Panc1 (cell line): ENCODE measurements around the gene SH2D2A. TPM values are rescaled to one million over a fixed set of nuclear protein-coding genes. Genes with fewer than 3 reads are reported as not detected.

Experiments used
- ATAC-seq: fragments of 200-7000 bp; cut with Tn5 transposase; 2 replicates; pipeline ENCODE4 v1.9.1; 2020; ENCODE audit warnings: mild to moderate bottlenecking, moderate library complexity
- BruUV-seq: library from RNA; stranded (reverse); fragments of 400-500 nt; replicated peaks from 2 replicates; lab custom pipeline; 2021; lab: Mats Ljungman, UMichigan
- CTCF ChIA-PET: fragments of 300-600 bp; sonication (Branson Sonifier 250); formaldehyde crosslinking; loops from one replicate; lab custom pipeline; 2022; ENCODE audit warnings: antibody characterized with exemption; lab: Charles Lee
- POLR2A ChIA-PET: fragments of 300-600 bp; sonication (Branson Sonifier 250); formaldehyde crosslinking; loops from one replicate; lab custom pipeline; 2022; ENCODE audit warnings: antibody characterized with exemption; lab: Charles Lee
- DNase-seq: peaks from one replicate; pipeline ENCODE4 v3.0.0-alpha.2; 2010; ENCODE audit warnings: low read depth, low spot score
- H3K27ac ChIP-seq: 2 replicates; pipeline ENCODE4 v1.5.1; 2011; ENCODE audit warnings: mild to moderate bottlenecking, low read length, inconsistent platforms
- H3K27me3 ChIP-seq: fragments of 200-500 bp; sonication (Bioruptor generic); 2 replicates; pipeline ENCODE4 v1.6.0; 2014; ENCODE audit warnings: low read length, inconsistent platforms; ENCODE audit not compliant: control insufficient read depth, insufficient read depth
- H3K36me3 ChIP-seq: fragments of 200-500 bp; sonication (Bioruptor generic); 2 replicates; pipeline ENCODE4 v1.5.1; 2014; ENCODE audit warnings: inconsistent platforms, mild to moderate bottlenecking, low read length, moderate library complexity; ENCODE audit not compliant: control insufficient read depth, insufficient read depth
- H3K4me1 ChIP-seq: 2 replicates; pipeline ENCODE4 v1.5.1; 2011; ENCODE audit warnings: inconsistent platforms, mild to moderate bottlenecking, low read length, moderate library complexity; ENCODE audit not compliant: control insufficient read depth, insufficient read depth
- H3K4me3 ChIP-seq, 2 experiments: 2 replicates each; pipeline ENCODE4 v1.5.1; 2011 to 2012; ENCODE audit warnings: low read depth in 2 of 2, low read length in 2 of 2, mild to moderate bottlenecking in 2 of 2, inconsistent platforms in 1 of 2, moderate library complexity in 1 of 2
- H3K9me3 ChIP-seq: fragments of 200-500 bp; sonication (Bioruptor generic); 2 replicates; pipeline ENCODE4 v1.5.1; 2014; ENCODE audit warnings: low read depth, mild to moderate bottlenecking, inconsistent platforms, low read length, moderate library complexity; ENCODE audit not compliant: control insufficient read depth, insufficient read depth
- CTCF ChIP-seq: fragments of 450-650 bp; IDR thresholded peaks from 2 replicates; pipeline ENCODE4 v1.5.1; 2017; ENCODE audit warnings: mild to moderate bottlenecking
- POLR2AphosphoS5 ChIP-seq: IDR thresholded peaks from 2 replicates; pipeline ENCODE4 v1.6.1; 2012; ENCODE audit warnings: mild to moderate bottlenecking, low read depth, low read length, moderate library complexity
- REST ChIP-seq, 2 experiments: IDR thresholded peaks; 2 replicates each; pipeline ENCODE4 v1.6.1; 2011 to 2012; ENCODE audit warnings: low read depth in 2 of 2, control low read depth in 1 of 2, low read length in 1 of 2, mild to moderate bottlenecking in 1 of 2, moderate library complexity in 1 of 2; ENCODE audit not compliant: insufficient read depth in 1 of 2
- SIN3A ChIP-seq: IDR thresholded peaks from 2 replicates; pipeline ENCODE4 v1.6.1; 2012; ENCODE audit warnings: low read depth, mild to moderate bottlenecking, low read length, moderate library complexity, borderline replicate concordance; ENCODE audit not compliant: insufficient read depth
- TCF7L2 ChIP-seq: IDR thresholded peaks from 2 replicates; pipeline ENCODE4 v1.6.1; 2011; ENCODE audit warnings: mild to moderate bottlenecking, low read depth, low read length, inconsistent platforms
- in situ Hi-C: cut with HindIII; loops from 2 replicates; pipeline ENCODE4 v1.10.0; 2016; ENCODE audit warnings: low sequenced_read_pairs, low pct_unique_long_range_greater_than_20kb
- intact Hi-C: fragments of 100-400 bp; cut with micrococcal nuclease; formaldehyde crosslinking; loops from one replicate; pipeline ENCODE4 v1.10.0; 2022; ENCODE audit not compliant: unreplicated experiment
- total RNA-seq: library from RNA; stranded (reverse); gene quantifications from one replicate; pipeline ENCODE4 v1.2.1, GENCODE V29; 2021; ENCODE audit not compliant: unreplicated experiment

The SH2D2A gene
- total RNA-seq, 1 experiment from 2014 or later: 0.69 TPM

- no TSS peak for BruUV-seq
- intact Hi-C loops (no loop called here), in situ Hi-C loops (no loop called here)
- Histone ChIP-seq H3K4me1 (peaks cover 5% of the 10 kb centered on the region; the same call in 1 of the 2 replicates), H3K9me3 (no peaks in the 10 kb centered on the region), H3K4me3 (peak overlapping the region; percentile 30 to 52), H3K27ac (peak overlapping the region; percentile 52; the same call in 1 of the 2 replicates), H3K36me3 (no peaks in the 10 kb centered on the region), H3K27me3 (no peaks in the 10 kb centered on the region)
- ChIA-PET POLR2A (interaction anchor here (0.6 kb wide), 1 partner anchor 23 kb away, joined by 6 read pairs; no protein-coding TSS in a partner anchor), CTCF (interaction anchor here (0.7 kb wide), 1 partner anchor 226 kb away, joined by 3 read pairs; no protein-coding TSS in a partner anchor)
- ATAC-seq (no peak), DNase-seq (no peak)
- TF ChIP-seq POLR2AphosphoS5 (no peak), SIN3A (no peak), CTCF (no peak), REST (IDR thresholded peaks at IDR 0.05; ENCODE audit: insufficient read depth in 1 of 2, low read depth in 2 of 2, low read length in 1 of 2) (no peak), TCF7L2 (no peak)
These were observed 3.4 kb downstream of the SH2D2A start for GRCh38 chr1:156813298-156813697.

GRCh38 chr1:156812293-156812990, 4.2 kb downstream of the SH2D2A start:
- ChIA-PET CTCF (interaction anchor here (0.6 to 0.7 kb wide), 2 partner anchors 27 to 225 kb away, joined by 3 read pairs; no protein-coding TSS in a partner anchor), POLR2A (interaction anchor here (0.6 kb wide), 1 partner anchor 22 kb away, joined by 6 read pairs; no protein-coding TSS in a partner anchor)
- BruUV-seq: no TSS peak
- intact Hi-C loops (no loop called here), in situ Hi-C loops (no loop called here)
- Histone ChIP-seq H3K4me3 (no peak overlapping the region), H3K36me3 (no peaks in the 10 kb centered on the region), H3K27me3 (no peaks in the 10 kb centered on the region), H3K4me1 (peaks cover 5% of the 10 kb centered on the region; the same call in 1 of the 2 replicates), H3K27ac (no peak overlapping the region), H3K9me3 (no peaks in the 10 kb centered on the region)
- no peak for DNase-seq
- ATAC-seq: no peak
- TF ChIP-seq CTCF: no peak
- TF ChIP-seq REST (IDR thresholded peaks at IDR 0.05; ENCODE audit: insufficient read depth in 1 of 2, low read depth in 2 of 2, low read length in 1 of 2): no peak
- no peak for TF ChIP-seq TCF7L2
- no peak for TF ChIP-seq SIN3A
- no peak for TF ChIP-seq POLR2AphosphoS5
